Lower leg skin (tissue), 3 donors: ENCODE measurements around the gene AGO3.

Experiments
- CTCF ChIP-seq, 3 donors: fragments of 450-650 bp; IDR thresholded peaks; one replicate each; pipeline ENCODE4 v1.5.1; 2016; ENCODE audit warnings: antibody characterized with exemption in 3 of 3, mild to moderate bottlenecking in 3 of 3, moderate library complexity in 2 of 3
- POLR2A ChIP-seq, 2 donors: fragments of 450-650 bp; IDR thresholded peaks; one replicate each; pipeline ENCODE4 v1.6.1; 2016 to 2017; ENCODE audit warnings: antibody characterized with exemption in 2 of 2, mild to moderate bottlenecking in 1 of 2, moderate library complexity in 1 of 2

GRCh38 chr1:36007741-36008140 is 76.8 kb downstream of the AGO3 start:
- TF ChIP-seq CTCF (IDR thresholded peaks at IDR 0.05), result no peak
- TF ChIP-seq POLR2A (IDR thresholded peaks at IDR 0.05), result no peak
